Right lobe of liver (tissue), 4 donors: ENCODE data around the gene PTPRD.

ENCODE experiments used
- CTCF ChIP-seq, 4 donors: fragments of 200-600 bp in 3 of 4; fragments of 450-650 bp in 1 of 4; IDR thresholded peaks; one replicate each; pipeline versions ENCODE4 v1.5.1 to v1.8.0; 2016 to 2022; ENCODE audit warnings: antibody characterized with exemption in 4 of 4, mild to moderate bottlenecking in 2 of 4
- POLR2A ChIP-seq: fragments of 450-650 bp; IDR thresholded peaks from one replicate; pipeline ENCODE4 v1.6.1; 2017; ENCODE audit warnings: antibody characterized with exemption, mild to moderate bottlenecking
- donor health status: DM: no; HTN: no; CAD: no.
- donor health status: DM: no; HTN: no; CAD: no.
- donor health status: DM: no; HTN: yes; CAD: no.

GRCh38 chr9:9938432-9938831 lies 674.4 kb downstream of the PTPRD start:
- no peak for TF ChIP-seq CTCF (IDR thresholded peaks at IDR 0.05)
- TF ChIP-seq POLR2A: no peak
